ENCODE measurements around the gene CPT1B.
A peak's percentile ranks its signal among the peaks of the same experiment; 100 is the strongest.
"Not testable (repeated sequence)": the region's sequence is repeated elsewhere in the genome, so short reads cannot be mapped to it uniquely, and the experiment has no call there.

The CPT1B gene

DNA sequence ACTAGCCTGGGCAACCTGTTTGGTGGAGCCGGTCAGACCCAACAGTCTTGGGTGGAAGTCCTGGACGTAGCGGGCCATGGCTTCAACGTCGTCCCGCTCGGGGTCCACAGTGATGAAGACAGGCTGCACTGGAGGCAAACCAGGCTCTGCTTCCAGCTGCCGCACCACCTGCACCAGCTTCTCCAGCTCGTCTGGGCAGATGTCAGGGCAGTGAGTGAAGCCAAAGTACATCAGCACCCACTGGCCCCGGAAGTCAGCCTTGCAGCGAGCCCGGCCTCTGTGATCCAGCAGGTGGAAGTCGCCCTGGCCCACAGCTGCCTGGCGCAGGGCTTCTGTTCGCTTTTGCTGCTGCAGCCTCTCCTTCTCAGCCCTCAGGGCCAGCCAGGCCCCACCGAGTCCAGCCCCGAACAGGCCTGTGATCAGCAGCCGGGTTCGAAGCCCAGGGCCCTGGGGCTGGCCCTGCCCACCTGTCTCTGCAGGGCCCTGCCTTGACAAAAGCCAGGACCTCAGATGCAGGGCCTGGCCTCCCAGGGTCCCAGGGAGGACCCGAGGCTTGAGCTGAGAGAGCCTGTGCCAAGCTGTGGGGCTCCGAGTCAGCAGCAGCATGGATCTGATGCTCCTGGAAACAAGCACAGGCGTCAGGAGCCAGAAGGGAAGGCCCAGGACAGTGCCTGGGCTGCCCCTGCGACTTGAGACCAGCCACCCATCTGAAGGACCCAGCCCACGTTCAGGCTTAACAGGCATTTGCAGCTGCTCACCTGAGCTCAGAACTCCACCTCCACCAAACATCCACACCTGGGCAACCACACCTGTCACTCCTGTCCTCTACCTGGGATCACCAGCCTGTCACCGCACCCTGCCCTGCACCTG, 54.2 kb downstream of the CPT1B start:
- peak overlapping the region; percentile 66 for H3K4me3 ChIP-seq (ENCODE audit: control insufficient read depth, low read depth, low read length)
- no peak for DNase-seq (ENCODE audit: low read depth)
- TF ChIP-seq, protein P1, sequence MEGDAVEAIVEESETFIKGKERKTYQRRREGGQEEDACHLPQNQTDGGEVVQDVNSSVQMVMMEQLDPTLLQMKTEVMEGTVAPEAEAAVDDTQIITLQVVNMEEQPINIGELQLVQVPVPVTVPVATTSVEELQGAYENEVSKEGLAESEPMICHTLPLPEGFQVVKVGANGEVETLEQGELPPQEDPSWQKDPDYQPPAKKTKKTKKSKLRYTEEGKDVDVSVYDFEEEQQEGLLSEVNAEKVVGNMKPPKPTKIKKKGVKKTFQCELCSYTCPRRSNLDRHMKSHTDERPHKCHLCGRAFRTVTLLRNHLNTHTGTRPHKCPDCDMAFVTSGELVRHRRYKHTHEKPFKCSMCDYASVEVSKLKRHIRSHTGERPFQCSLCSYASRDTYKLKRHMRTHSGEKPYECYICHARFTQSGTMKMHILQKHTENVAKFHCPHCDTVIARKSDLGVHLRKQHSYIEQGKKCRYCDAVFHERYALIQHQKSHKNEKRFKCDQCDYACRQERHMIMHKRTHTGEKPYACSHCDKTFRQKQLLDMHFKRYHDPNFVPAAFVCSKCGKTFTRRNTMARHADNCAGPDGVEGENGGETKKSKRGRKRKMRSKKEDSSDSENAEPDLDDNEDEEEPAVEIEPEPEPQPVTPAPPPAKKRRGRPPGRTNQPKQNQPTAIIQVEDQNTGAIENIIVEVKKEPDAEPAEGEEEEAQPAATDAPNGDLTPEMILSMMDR (conservative IDR thresholded peaks at IDR 0.05; ENCODE audit: control insufficient read depth, insufficient read depth, low read depth, low read length): no peak

DNA sequence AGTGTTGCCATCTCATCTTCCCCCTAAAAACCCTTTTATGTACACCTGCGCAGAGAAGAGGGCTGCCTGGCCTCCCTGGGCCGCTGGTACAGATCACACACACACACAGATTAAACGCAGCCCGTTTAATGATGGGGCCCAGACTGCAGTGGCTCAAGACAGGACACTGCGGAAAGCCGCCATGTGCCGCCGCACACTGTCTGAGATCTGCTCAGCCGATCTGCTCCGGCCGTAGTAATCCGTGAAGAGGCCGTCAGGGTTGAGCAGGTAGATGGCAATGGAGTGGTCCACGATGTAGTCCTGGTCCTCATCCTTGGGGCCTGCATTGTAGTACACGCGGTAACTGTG, 54.8 kb downstream of the CPT1B start:
- H3K4me3 ChIP-seq (ENCODE audit: control insufficient read depth, low read depth, low read length): no peak overlapping the region
- TF ChIP-seq, protein P1 (conservative IDR thresholded peaks at IDR 0.05; ENCODE audit: control insufficient read depth, insufficient read depth, low read depth, low read length): no peak

DNA sequence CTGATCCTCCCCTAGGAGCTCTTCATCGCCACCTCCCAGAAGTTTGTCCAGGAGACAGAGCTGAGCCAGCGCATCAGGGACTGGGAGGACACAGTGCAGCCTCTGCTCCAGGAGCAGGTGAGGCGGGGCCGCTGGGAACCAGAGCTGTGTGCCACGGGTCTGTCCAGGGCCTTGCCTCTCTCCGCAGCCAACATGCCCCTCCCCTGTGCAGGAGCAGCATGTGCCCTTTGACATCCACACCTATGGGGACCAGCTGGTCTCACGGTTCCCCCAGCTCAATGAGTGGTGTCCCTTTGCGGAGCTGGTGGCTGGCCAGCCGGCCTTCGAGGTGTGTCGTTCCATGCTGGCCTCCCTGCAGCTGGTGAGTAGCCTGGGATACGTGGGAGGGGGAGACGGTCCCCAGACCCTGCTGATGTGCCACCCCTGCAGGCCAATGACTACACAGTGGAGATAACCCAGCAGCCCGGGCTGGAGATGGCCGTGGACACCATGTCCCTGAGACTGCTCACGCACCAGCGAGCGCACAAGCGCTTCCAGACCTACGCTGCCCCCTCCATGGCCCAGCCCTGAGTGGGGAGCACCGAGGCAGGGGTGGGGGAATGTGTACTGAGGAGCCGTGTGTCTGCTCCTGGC, 55.3 kb downstream of the CPT1B start:
- TF ChIP-seq, protein P1 (conservative IDR thresholded peaks at IDR 0.05; ENCODE audit: control insufficient read depth, insufficient read depth, low read depth, low read length): no peak
- DNase-seq (ENCODE audit: low read depth): no peak
- no peak overlapping the region for H3K4me3 ChIP-seq (ENCODE audit: control insufficient read depth, low read depth, low read length)

More for the DNA sequence above, 54.8 kb downstream of the CPT1B start:
- DNase-seq (ENCODE audit: low read depth): no peak

DNA sequence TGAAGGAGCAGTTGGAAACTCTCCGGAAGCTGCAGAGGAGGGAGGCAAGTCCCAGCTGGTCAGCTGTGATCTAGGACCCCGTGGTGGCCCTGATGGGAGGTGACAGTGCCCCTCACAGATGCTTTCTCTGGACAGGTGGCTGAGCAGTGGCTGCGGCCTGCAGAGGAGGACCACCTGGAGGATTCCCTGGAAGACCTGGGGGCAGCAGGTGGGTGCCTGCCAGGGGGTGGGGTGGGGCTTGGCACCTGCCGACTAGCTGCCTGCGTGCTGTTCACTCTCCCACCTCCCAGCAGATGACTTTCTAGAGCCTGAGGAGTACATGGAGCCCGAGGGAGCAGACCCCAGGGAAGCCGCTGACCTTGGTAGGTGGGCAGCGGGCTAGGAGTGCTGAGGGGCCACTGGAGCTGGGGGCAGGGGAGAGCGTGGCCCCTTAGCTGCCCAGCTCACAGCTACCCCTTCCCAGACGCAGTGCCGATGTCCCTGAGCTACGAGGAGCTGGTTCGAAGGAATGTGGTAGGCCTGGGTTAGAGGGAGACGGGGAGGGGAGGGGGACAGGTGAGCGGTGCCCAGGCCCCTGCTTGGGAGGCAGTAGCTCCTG, 55.9 kb downstream of the CPT1B start:
- H3K4me3 ChIP-seq (ENCODE audit: control insufficient read depth, low read depth, low read length): no peak overlapping the region
- no peak for DNase-seq (ENCODE audit: low read depth)
- TF ChIP-seq, protein P1 (conservative IDR thresholded peaks at IDR 0.05; ENCODE audit: control insufficient read depth, insufficient read depth, low read depth, low read length): no peak

DNA sequence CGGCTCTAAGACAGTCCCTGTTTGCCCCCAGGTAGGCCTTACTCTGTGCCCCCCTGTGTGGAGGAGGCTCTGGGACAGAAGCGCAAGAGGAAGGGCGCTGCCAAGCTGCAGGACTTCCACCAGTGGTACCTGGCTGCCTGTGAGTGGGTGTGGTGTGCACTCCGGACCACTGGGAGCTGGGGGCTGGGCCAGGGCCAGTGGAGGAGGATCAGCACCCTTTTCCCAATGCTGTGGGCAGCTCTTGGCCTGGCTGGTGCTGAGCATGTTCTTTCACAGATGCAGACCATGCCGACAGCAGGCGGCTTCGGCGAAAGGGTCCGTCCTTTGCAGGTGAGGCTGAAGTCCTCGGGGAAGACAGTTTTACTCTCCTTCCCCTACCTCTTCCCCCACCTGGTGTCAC, 56.5 kb downstream of the CPT1B start:
- no peak overlapping the region for H3K4me3 ChIP-seq (ENCODE audit: control insufficient read depth, low read depth, low read length)
- TF ChIP-seq, protein P1 (conservative IDR thresholded peaks at IDR 0.05; ENCODE audit: control insufficient read depth, insufficient read depth, low read depth, low read length): no peak
- no peak for DNase-seq (ENCODE audit: low read depth)

DNA sequence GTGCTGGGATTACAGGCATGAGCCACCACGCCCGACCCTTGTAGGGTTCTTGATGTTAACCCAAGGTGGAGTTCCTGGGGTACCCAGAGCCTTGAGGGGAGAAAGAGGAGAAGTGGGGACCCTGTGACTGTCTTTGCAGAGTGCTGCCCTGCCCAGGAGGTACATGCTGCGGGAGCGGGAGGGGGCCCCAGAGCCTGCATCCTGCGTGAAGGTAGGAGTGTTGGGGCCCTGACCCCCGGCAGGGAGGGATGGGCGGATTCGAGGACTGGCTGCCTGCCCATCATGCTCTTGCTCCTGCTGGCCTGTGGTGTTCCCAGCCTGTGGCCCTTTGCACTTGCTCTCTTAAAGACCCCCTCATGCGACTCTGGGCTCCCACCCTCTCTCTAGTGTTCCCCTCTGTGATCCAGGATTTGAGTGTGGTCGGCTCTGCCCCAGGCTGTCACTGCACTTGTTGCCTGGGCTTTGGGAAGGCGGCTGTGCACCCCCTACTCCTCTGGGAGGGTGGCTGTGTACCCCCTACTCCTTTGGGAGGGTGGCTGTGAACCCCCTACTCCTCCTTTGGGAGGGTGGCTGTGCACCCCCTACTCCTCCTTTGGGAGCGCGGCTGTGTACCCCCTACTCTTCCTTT, 57.3 kb downstream of the CPT1B start:
- no peak overlapping the region for H3K4me3 ChIP-seq (ENCODE audit: control insufficient read depth, low read depth, low read length)
- TF ChIP-seq, protein P1 (conservative IDR thresholded peaks at IDR 0.05; ENCODE audit: control insufficient read depth, insufficient read depth, low read depth, low read length): no peak
- DNase-seq (ENCODE audit: low read depth): no peak

DNA sequence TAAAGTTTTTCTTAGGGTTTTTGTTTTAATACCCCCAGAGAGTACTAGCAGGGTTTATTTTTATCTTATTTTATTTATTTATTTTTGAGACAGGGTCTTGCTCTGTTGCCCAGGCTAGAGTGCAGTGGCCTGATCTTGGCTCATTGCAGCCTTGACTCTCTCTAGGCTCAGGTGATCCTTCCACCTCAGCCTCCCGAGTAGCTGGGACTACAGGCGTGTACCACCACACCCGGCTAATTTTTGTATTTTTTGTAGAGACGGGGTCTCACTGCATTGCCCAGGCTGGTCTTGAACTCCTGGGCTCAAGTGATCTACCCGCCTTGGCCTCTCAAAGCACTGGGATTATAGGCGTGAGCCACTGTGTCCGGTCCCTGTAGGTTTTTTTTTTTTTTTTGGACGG, 58.0 kb downstream of the CPT1B start:
- DNase-seq (ENCODE audit: low read depth); H3K4me3 ChIP-seq (ENCODE audit: control insufficient read depth, low read depth, low read length): not testable (repeated sequence)
